Endothelial cell (in vitro differentiated cells): ENCODE measurements around the gene YWHAB. TPM values are rescaled to one million over a fixed set of nuclear protein-coding genes. Genes with fewer than 3 reads are reported as not detected.

ENCODE experiments used
- DNase-seq: peaks from one replicate; pipeline ENCODE4 v3.0.0; 2021; ENCODE audit warnings: low spot score
- H3K27ac Mint-ChIP-seq: one replicate; pipeline ENCODE4 v1.8.0; 2021; ENCODE audit warnings: mixed read lengths, inconsistent platforms; ENCODE audit not compliant: unreplicated experiment
- H3K27me3 Mint-ChIP-seq: one replicate; pipeline ENCODE4 v1.8.0; 2021; ENCODE audit warnings: mild to moderate bottlenecking, moderate library complexity, mixed read lengths, inconsistent platforms; ENCODE audit not compliant: unreplicated experiment
- H3K36me3 Mint-ChIP-seq: one replicate; pipeline ENCODE4 v1.8.0; 2021; ENCODE audit warnings: mild to moderate bottlenecking, low read depth, mixed read lengths, inconsistent platforms; ENCODE audit not compliant: unreplicated experiment
- H3K4me1 Mint-ChIP-seq: one replicate; pipeline ENCODE4 v1.8.0; 2021; ENCODE audit warnings: mild to moderate bottlenecking, mixed read lengths, inconsistent platforms; ENCODE audit not compliant: unreplicated experiment
- H3K4me3 Mint-ChIP-seq: one replicate; pipeline ENCODE4 v1.8.0; 2021; ENCODE audit warnings: mild to moderate bottlenecking, mixed read lengths, inconsistent platforms; ENCODE audit not compliant: unreplicated experiment
- H3K9me3 Mint-ChIP-seq: one replicate; pipeline ENCODE4 v1.8.0; 2021; ENCODE audit warnings: mixed read lengths, inconsistent platforms; ENCODE audit not compliant: unreplicated experiment
- total RNA-seq: library from RNA; stranded (reverse); fragmentation: NEBNext Ultra II Directional; extraction: Animal tissue kit (Norgen Biotek cat#: 25700); gene quantifications from one replicate; pipeline ENCODE4 v1.2.1, GENCODE V29; 2021; ENCODE audit not compliant: unreplicated experiment
- TF ChIP-seq, protein P1 (sequence below): fragments of 200-600 bp; sonication (generic); IDR thresholded peaks from one replicate; pipeline ENCODE4 v1.5.0; 2021; ENCODE audit warnings: antibody characterized with exemption; ENCODE audit not compliant: unreplicated experiment

YWHAB gene
- total RNA-seq, 1 donor from 2014 or later = 183 TPM

- H3K27me3 Mint-ChIP-seq = no peaks in the 10 kb centered on the region
- no peak overlapping the region for H3K27ac Mint-ChIP-seq
- no peaks in the 10 kb centered on the region for H3K4me1 Mint-ChIP-seq
- no peak overlapping the region for H3K4me3 Mint-ChIP-seq
- no peaks in the 10 kb centered on the region for H3K36me3 Mint-ChIP-seq
- TF ChIP-seq, protein P1, sequence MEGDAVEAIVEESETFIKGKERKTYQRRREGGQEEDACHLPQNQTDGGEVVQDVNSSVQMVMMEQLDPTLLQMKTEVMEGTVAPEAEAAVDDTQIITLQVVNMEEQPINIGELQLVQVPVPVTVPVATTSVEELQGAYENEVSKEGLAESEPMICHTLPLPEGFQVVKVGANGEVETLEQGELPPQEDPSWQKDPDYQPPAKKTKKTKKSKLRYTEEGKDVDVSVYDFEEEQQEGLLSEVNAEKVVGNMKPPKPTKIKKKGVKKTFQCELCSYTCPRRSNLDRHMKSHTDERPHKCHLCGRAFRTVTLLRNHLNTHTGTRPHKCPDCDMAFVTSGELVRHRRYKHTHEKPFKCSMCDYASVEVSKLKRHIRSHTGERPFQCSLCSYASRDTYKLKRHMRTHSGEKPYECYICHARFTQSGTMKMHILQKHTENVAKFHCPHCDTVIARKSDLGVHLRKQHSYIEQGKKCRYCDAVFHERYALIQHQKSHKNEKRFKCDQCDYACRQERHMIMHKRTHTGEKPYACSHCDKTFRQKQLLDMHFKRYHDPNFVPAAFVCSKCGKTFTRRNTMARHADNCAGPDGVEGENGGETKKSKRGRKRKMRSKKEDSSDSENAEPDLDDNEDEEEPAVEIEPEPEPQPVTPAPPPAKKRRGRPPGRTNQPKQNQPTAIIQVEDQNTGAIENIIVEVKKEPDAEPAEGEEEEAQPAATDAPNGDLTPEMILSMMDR = no peak
- H3K9me3 Mint-ChIP-seq = no peaks in the 10 kb centered on the region
- DNase-seq = no peak
Observed at GRCh38 chr20:44917399-44917798, 31.9 kb downstream of the YWHAB start.

- Mint-ChIP-seq H3K4me3 (no peak overlapping the region), H3K9me3 (no peaks in the 10 kb centered on the region), H3K36me3 (no peaks in the 10 kb centered on the region)
Observed at GRCh38 chr20:44918342-44918741, 32.8 kb downstream of the YWHAB start.

DNA sequence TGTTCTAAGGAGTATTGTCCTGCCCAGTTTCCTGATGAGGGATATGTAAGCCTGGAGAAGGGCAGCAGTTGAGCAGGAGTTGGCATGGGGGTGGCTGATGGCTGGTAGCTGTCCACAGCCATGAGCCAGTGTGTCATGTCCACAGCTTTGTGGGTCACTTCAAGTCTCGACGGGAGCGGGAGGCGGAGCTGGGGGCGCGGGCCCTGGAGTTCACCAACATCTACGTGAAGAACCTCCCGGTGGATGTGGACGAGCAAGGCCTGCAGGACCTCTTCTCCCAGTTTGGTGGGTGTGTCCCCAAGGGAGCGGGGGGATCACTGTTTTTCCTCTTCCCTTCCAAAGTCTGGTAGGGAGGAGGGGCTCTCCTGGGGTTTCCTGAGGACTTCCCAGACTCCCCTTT lies 33.3 kb downstream of the YWHAB start:
- TF ChIP-seq, protein P1 = no peak
- DNase-seq = no peak
- Mint-ChIP-seq H3K4me3 (no peak overlapping the region), H3K9me3 (no peaks in the 10 kb centered on the region), H3K36me3 (no peaks in the 10 kb centered on the region), H3K27me3 (no peaks in the 10 kb centered on the region), H3K27ac (no peak overlapping the region), H3K4me1 (no peaks in the 10 kb centered on the region)

More at GRCh38 chr20:44918342-44918741, 32.8 kb downstream of the YWHAB start:
- TF ChIP-seq, protein P1 = no peak
- Mint-ChIP-seq H3K4me1 (no peaks in the 10 kb centered on the region), H3K27me3 (no peaks in the 10 kb centered on the region), H3K27ac (no peak overlapping the region)
- no peak for DNase-seq

DNA sequence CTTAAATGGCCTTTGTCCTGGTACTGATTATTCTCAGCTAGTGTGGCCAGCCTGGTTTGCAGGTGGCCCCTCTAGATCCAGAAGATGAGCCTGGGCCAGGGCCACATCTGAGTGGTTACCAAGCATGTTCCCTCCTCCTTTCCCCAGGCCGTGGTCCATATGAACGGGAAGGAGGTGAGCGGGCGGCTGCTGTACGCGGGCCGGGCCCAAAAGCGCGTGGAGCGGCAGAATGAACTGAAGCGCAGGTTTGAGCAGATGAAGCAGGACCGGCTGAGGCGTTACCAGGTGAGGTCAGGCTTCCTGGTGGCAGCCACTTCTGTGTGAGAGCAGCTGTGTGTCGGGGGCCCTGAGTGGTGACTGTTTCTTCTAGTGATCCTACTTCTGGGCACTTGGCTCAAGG lies 35.9 kb downstream of the YWHAB start:
- no peaks in the 10 kb centered on the region for H3K9me3 Mint-ChIP-seq
- H3K27me3 Mint-ChIP-seq = no peaks in the 10 kb centered on the region
- TF ChIP-seq, protein P1 = no peak
- no peak overlapping the region for H3K4me3 Mint-ChIP-seq
- no peak overlapping the region for H3K27ac Mint-ChIP-seq
- no peaks in the 10 kb centered on the region for H3K4me1 Mint-ChIP-seq
- no peaks in the 10 kb centered on the region for H3K36me3 Mint-ChIP-seq
- no peak for DNase-seq

GRCh38 chr20:44924541-44924940 lies 39.0 kb downstream of the YWHAB start:
- TF ChIP-seq, protein P1 = no peak
- no peak overlapping the region for H3K27ac Mint-ChIP-seq
- no peaks in the 10 kb centered on the region for H3K27me3 Mint-ChIP-seq
- H3K36me3 Mint-ChIP-seq = no peaks in the 10 kb centered on the region
- no peaks in the 10 kb centered on the region for H3K9me3 Mint-ChIP-seq
- no peaks in the 10 kb centered on the region for H3K4me1 Mint-ChIP-seq
- H3K4me3 Mint-ChIP-seq = no peak overlapping the region
- no peak for DNase-seq
